H1 (cell line): ENCODE data around the gene PFDN1.

Experiments used
- ATF2 ChIP-seq: IDR thresholded peaks from 2 replicates; pipeline ENCODE4 v1.6.1; 2012; ENCODE audit warnings: low read length, inconsistent platforms
- BACH1 ChIP-seq: IDR thresholded peaks from 2 replicates; pipeline ENCODE4 v1.6.1; 2012; ENCODE audit warnings: low read length, improper control_type of control experiment
- BRCA1 ChIP-seq: IDR thresholded peaks from 2 replicates; pipeline ENCODE4 v1.6.1; 2012; ENCODE audit warnings: low read depth, low read length, improper control_type of control experiment
- CTCF ChIP-seq, 3 experiments: IDR thresholded peaks; 1 replicate in 2 of 3; 2 replicates in 1 of 3; pipeline versions ENCODE4 v1.5.1 to v1.6.1; 2011; ENCODE audit warnings: low read length in 3 of 3, mild to moderate bottlenecking in 3 of 3, inconsistent platforms in 2 of 3, low read depth in 1 of 3, moderate library complexity in 1 of 3; ENCODE audit not compliant: insufficient read depth in 1 of 3; ENCODE audit errors: control extremely low read depth in 1 of 3
- EGR1 ChIP-seq: IDR thresholded peaks from 2 replicates; pipeline ENCODE4 v1.6.1; 2011; ENCODE audit warnings: low read depth, low read length, borderline replicate concordance
- EP300 ChIP-seq, 2 experiments: IDR thresholded peaks; 1 replicate in 1 of 2; 2 replicates in 1 of 2; pipeline ENCODE4 v1.6.1; 2011 to 2012; ENCODE audit warnings: low read depth in 2 of 2, low read length in 2 of 2, mild to moderate bottlenecking in 2 of 2, borderline replicate concordance in 1 of 2, inconsistent platforms in 1 of 2, moderate library complexity in 1 of 2
- EZH2 ChIP-seq: fragments of 200-600 bp; sonication (generic); IDR thresholded peaks from 2 replicates; pipeline ENCODE4 v1.7.1; 2012; ENCODE audit warnings: low read depth, mild to moderate bottlenecking, moderate library complexity, low read length, inconsistent platforms; ENCODE audit not compliant: severe bottlenecking
- RXRA ChIP-seq: IDR thresholded peaks from 2 replicates; pipeline ENCODE4 v1.6.1; 2011; ENCODE audit warnings: low read depth, mild to moderate bottlenecking, low read length, moderate library complexity; ENCODE audit not compliant: insufficient read depth
- SIN3A ChIP-seq, 2 experiments: IDR thresholded peaks in 1 of 2; conservative IDR thresholded peaks in 1 of 2; 2 replicates each; pipeline ENCODE4 v1.6.1; 2011 to 2012; ENCODE audit warnings: low read length in 2 of 2, improper control_type of control experiment in 1 of 2, low read depth in 1 of 2, mild to moderate bottlenecking in 1 of 2
- SIRT6 ChIP-seq: IDR thresholded peaks from one replicate; pipeline ENCODE4 v1.7.1; 2012; ENCODE audit warnings: low read length, inconsistent platforms
- SP1 ChIP-seq: IDR thresholded peaks from 2 replicates; pipeline ENCODE4 v1.6.1; 2011; ENCODE audit warnings: low read depth, low read length
- SRF ChIP-seq: IDR thresholded peaks from 2 replicates; pipeline ENCODE4 v1.6.1; 2011; ENCODE audit warnings: mild to moderate bottlenecking, low read depth, low read length, moderate library complexity
- SUZ12 ChIP-seq: fragments of 200-600 bp; sonication (generic); IDR thresholded peaks from 2 replicates; pipeline ENCODE4 v1.6.1; 2012; ENCODE audit warnings: mild to moderate bottlenecking, inconsistent platforms, low read length, moderate library complexity, mixed read lengths
- TAF1 ChIP-seq: IDR thresholded peaks from 2 replicates; pipeline ENCODE4 v1.6.1; 2011; ENCODE audit warnings: mild to moderate bottlenecking, low read depth, low read length

GRCh38 chr5:140227046-140227445 is 75.9 kb downstream of the PFDN1 start:
- TF ChIP-seq SRF (no peak), CTCF (IDR thresholded peaks at IDR 0.05; ENCODE audit: control extremely low read depth in 1 of 3, insufficient read depth in 1 of 3, low read depth in 1 of 3, low read length in 3 of 3) (peak in 2 of 3 experiments; percentile 13 to 42; a peak in 3 of 4 replicates), ATF2 (no peak), BRCA1 (no peak), EZH2 (no peak), SIN3A (conservative IDR thresholded peaks at IDR 0.05 in 1 of 2, IDR thresholded peaks at IDR 0.05 in 1 of 2; ENCODE audit: low read depth in 1 of 2, low read length in 2 of 2) (no peak), EGR1 (no peak), BACH1 (no peak), SUZ12 (no peak), EP300 (IDR thresholded peaks at IDR 0.05; ENCODE audit: borderline replicate concordance in 1 of 2, low read depth in 2 of 2, low read length in 2 of 2) (no peak), TAF1 (no peak), SIRT6 (no peak), SP1 (no peak), RXRA (no peak)
